ENCODE results near the gene SH3RF3. TPM values are rescaled to one million over a fixed set of nuclear protein-coding genes. Genes with fewer than 3 reads are reported as not detected.

The SH3RF3 gene
- total RNA-seq, 1 experiment from 2014 or later = not detected

- TF ChIP-seq ATF3 (IDR thresholded peaks at IDR 0.05) (no peak), CBX3 (IDR thresholded peaks at IDR 0.05; ENCODE audit: low read depth) (no peak), SRF (IDR thresholded peaks at IDR 0.05; ENCODE audit: low read depth) (no peak), EZH2phosphoT487 (IDR thresholded peaks at IDR 0.05; ENCODE audit: borderline replicate concordance) (no peak), MAX (IDR thresholded peaks at IDR 0.05) (no peak)
- H3K36me3 ChIP-seq (ENCODE audit: control insufficient read depth in 1 of 2, insufficient read depth in 2 of 2, low read length in 2 of 2) = no peaks in the 10 kb centered on the region
- no peak overlapping the region for H3K27ac ChIP-seq (ENCODE audit: low read depth, low read length)
- H3K79me2 ChIP-seq (ENCODE audit: insufficient read depth, low read length) = no peaks in the 10 kb centered on the region
- H2AFZ ChIP-seq (ENCODE audit: low read depth, low read length, poor library complexity, severe bottlenecking) = peak overlapping the region; percentile 79
- CTCF ChIA-PET = interaction anchor here (1.3 to 1.5 kb wide), 2 partner anchors 10 to 19 kb away, joined by 3 to 5 read pairs; no protein-coding TSS in a partner anchor
- BruUV-seq (replicated peaks) = no TSS peak
- no peaks in the 10 kb centered on the region for H3K9me2 ChIP-seq (ENCODE audit: insufficient read depth)
- DNase-seq (ENCODE audit: low read depth, low spot score) (no peak), ATAC-seq (peak; percentile 12)
- no peak overlapping the region for H3K9ac ChIP-seq (ENCODE audit: low read length)
- intact Hi-C loops (cut with micrococcal nuclease) = no loop called here
- H3K27me3 ChIP-seq (ENCODE audit: insufficient read depth, low read length) = no peaks in the 10 kb centered on the region
- POLR2A ChIA-PET = interaction anchor here (1.4 kb wide), 1 partner anchor 10 kb away, joined by 4 read pairs; no protein-coding TSS in a partner anchor
- peaks cover 0 to 6% of the 10 kb centered on the region in 2 experiments; a peak in 1 of 4 replicates for H3K9me3 ChIP-seq (ENCODE audit: control insufficient read depth in 1 of 2, insufficient read depth in 1 of 2, low read depth in 1 of 2, low read length in 2 of 2)
- no peaks in the 10 kb centered on the region for H4K20me1 ChIP-seq (ENCODE audit: insufficient read depth)
- peak overlapping the region in 1 of 2 experiments; percentile 41; a peak in 3 of 4 replicates for H3K4me3 ChIP-seq (replicated peaks in 1 of 2; ENCODE audit: low read depth in 1 of 2, low read length in 2 of 2)
- RAD21 ChIA-PET (ENCODE audit: low non-redundant PET in 1 of 2, low total read pairs in 2 of 2, uncharacterized antibody in 2 of 2, unreplicated experiment in 2 of 2) = no interaction called here
- peaks cover 14 to 22% of the 10 kb centered on the region in 2 experiments; a peak in 3 of 4 replicates for H3K4me1 ChIP-seq (ENCODE audit: control insufficient read depth in 1 of 2, insufficient read depth in 2 of 2, low read length in 2 of 2)
- H3K4me2 ChIP-seq (ENCODE audit: low read length) = peak overlapping the region; percentile 80
These were observed 203.9 kb downstream of the SH3RF3 start for GRCh38 chr2:109332880-109333279.

- Histone ChIP-seq H3K9me2 (ENCODE audit: insufficient read depth) (no peaks in the 10 kb centered on the region), H3K4me3 (replicated peaks in 1 of 2; ENCODE audit: low read depth in 1 of 2, low read length in 2 of 2) (no peak overlapping the region)
- peak; percentile 58 for ATAC-seq
These were observed 204.6 kb downstream of the SH3RF3 start for GRCh38 chr2:109333414-109334210.

More at GRCh38 chr2:109333414-109334210, 204.6 kb downstream of the SH3RF3 start:
- Histone ChIP-seq H3K36me3 (ENCODE audit: control insufficient read depth in 1 of 2, insufficient read depth in 2 of 2, low read length in 2 of 2) (no peaks in the 10 kb centered on the region), H3K9ac (ENCODE audit: low read length) (no peak overlapping the region), H3K79me2 (ENCODE audit: insufficient read depth, low read length) (no peaks in the 10 kb centered on the region), H3K4me1 (ENCODE audit: control insufficient read depth in 1 of 2, insufficient read depth in 2 of 2, low read length in 2 of 2) (peaks cover 14 to 22% of the 10 kb centered on the region in 2 experiments; a peak in 3 of 4 replicates), H3K4me2 (ENCODE audit: low read length) (peak overlapping the region; percentile 80; the same call in 1 of the 2 replicates), H2AFZ (ENCODE audit: low read depth, low read length, poor library complexity, severe bottlenecking) (peak overlapping the region; percentile 35), H3K27ac (ENCODE audit: low read depth, low read length) (no peak overlapping the region), H4K20me1 (ENCODE audit: insufficient read depth) (no peaks in the 10 kb centered on the region), H3K27me3 (ENCODE audit: insufficient read depth, low read length) (no peaks in the 10 kb centered on the region), H3K9me3 (ENCODE audit: control insufficient read depth in 1 of 2, insufficient read depth in 1 of 2, low read depth in 1 of 2, low read length in 2 of 2) (peaks cover 0 to under 1% of the 10 kb centered on the region in 2 experiments; a peak in 1 of 4 replicates)
- TF ChIP-seq CTCF (IDR thresholded peaks at IDR 0.05 in 2 of 3, conservative IDR thresholded peaks at IDR 0.05 in 1 of 3; ENCODE audit: borderline replicate concordance in 1 of 3, insufficient read depth in 1 of 3, low read depth in 2 of 3, low read length in 2 of 3) (peak in 2 of 3 experiments; percentile 46 to 58; a peak in 4 of 6 replicates), POLR2AphosphoS5 (IDR thresholded peaks at IDR 0.05; ENCODE audit: low read depth, low read length) (no peak)
- RAD21 ChIA-PET (ENCODE audit: low non-redundant PET in 1 of 2, low total read pairs in 2 of 2, uncharacterized antibody in 2 of 2, unreplicated experiment in 2 of 2) = no interaction called here
- DNase-seq (ENCODE audit: low read depth, low spot score) = no peak
- POLR2A ChIA-PET = no interaction called here
- intact Hi-C loops (cut with micrococcal nuclease) = no loop called here
- CTCF ChIA-PET = interaction anchor here (1.3 kb wide), 1 partner anchor 18 kb away, joined by 3 read pairs; no protein-coding TSS in a partner anchor
- no TSS peak for BruUV-seq (replicated peaks)

Data from HCT116 (cell line).